Germinal center (tissue), 1 donor: ENCODE data around the gene ATP11A.

Experiments used
- DNase-seq: peaks from one replicate; pipeline ENCODE4 v3.0.0; 2012; ENCODE audit warnings: mixed read lengths, low spot score

The ATP11A gene

DNA sequence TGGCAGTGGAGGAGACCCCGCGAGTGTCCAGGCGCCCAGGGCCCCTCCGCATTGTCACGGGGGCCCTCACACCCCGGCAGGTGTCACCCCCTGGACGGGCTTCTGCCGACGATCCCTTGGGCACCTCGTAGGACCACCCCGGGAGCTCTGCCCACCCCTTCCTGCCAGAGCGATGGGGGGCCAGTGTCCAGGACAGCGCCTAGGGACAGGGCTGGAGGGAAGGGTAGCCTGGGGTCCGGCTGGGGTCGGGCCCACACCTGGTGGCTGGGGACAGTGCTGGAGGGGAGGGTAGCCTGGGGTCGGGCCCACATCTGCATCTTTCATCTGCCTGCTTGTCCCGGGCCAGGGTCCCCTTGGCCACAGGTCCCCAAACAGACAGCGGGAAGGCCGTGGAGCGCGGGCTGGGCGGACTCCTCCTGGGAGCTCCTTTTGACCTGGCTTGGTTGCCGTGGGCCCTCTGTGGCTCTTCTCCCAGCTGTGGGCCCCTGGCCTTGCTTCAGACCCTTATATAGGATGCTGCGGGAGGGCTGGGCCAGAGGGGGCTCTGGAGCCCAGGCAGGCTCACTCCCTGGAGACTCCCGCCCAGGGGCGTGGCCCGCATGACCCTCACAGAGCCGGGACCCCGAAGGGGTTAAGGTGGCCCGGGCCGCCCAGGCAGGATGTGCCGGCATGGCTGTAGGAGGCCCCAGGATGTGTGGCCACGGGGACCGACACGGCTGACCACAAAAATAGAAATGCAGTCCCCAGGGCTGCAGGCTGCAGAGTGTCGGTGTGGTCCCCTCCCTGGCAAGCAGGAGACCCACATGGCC, 205.0 kb downstream of the ATP11A start:
- DNase-seq: no peak

- DNase-seq: no peak
Observed at GRCh38 chr13:112895521-112896465, 206.0 kb downstream of the ATP11A start.

- DNase-seq: no peak
Observed at GRCh38 chr13:112896736-112897602, 207.1 kb downstream of the ATP11A start.

GRCh38 chr13:112897603-112897955, 207.7 kb downstream of the ATP11A start:
- no peak for DNase-seq

DNA sequence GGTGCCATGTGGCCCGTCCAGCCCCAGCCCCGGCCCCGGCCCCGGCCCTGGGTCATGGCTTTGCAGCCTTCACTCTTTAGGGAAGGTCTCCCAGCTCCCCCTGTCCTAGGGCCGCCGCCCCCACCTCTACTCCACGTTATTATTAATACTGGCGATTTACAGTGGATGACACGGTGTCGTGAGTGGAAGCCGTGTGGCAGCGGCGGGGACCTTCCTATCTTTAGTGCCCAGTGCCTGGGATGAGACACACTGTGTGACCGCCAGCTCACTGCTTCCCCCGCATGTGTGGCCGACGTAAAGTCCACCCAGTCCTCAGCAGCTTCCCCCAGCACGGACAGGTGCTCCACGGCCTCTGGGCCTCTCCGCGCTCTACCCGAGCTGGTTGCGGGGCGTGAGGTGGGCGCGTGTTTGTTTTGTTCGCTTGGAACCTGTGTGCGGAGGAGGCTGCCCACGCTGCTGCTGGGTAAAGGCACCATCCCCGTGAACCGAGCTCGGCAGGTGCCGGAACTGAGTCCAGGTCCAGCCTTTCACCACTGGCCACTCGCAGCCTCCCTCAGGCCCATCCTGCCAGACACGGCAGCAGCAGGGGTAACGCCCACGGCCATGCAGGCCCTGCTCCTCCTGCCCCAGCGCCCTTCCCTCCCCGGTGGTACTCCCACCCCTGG, 208.2 kb downstream of the ATP11A start:
- no peak for DNase-seq

DNA sequence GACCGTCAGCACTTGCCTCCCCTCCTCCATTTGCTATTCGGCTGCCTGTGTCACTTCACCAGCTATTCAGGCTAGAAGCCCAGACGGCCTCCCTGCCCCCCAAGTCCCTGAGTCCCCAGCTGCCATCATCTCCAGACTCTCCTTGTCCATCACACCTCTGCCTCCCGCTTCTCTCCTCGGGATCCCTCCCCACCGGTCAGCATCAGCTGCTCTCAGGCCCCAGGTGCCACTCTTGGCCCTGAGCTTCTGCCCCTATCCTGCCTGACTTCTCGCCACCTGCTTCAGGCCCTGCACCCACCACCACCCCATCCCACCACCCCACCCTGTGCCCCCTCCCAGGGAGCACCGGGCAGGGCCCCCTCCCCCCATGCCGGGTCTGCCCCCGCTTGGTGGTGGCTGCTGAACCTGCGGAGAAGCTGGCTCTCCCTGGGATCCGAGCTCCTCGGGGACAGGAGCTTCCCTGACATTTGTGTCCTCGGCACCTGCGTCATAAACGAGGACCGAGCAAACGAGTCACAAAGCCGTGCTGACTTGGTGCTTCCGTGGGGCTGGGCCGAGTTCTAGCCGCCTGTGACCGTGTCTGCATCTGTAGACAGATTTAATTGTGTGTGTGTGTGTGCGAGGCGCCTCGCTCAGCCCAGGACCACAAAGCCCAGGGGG, 208.9 kb downstream of the ATP11A start:
- DNase-seq: no peak

DNA sequence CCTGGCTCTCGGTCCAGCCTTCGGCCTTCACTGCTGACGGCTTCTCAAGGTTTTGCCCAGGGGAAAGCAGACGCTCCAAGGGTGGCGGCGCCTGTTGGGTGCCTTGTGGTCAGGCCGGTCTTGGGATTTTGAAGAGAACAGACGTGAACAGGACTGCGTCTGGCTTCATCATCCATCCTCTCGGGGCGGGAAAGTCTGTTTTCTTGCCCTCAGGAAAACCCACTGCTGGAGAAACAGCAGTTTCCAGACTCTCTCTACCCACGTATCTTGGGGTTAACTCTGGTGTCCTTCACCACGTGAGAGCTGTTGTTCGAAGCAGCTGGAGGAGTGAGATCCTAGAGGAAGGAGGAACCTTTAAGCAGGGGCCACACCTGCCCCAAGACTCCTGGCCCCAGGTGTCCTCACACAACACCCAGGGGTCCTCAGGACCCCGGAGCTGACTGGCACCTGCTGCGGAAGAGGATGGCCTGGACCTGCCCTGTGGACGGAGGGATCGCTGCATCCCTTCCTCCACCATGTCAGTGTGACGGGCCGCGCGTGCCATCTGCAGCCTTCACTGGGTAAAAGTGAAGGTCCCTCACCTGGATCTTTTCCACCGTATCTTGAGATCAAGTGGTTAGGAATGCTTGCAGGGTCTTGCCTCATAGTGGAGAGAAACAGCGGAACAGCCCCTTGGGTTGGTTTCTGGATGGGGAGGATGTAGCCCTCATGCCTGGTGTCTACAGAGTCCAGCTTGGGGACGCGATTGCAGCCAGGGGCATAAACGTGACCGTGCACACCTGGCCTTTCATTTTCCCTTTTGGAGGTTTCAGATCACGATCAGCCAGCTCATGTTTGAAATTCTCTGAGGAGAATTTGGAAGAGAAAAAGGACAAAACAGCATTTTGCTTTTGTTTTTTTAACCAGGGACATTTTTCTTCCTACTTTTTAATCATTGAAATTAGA, 209.7 kb downstream of the ATP11A start:
- no peak for DNase-seq

DNA sequence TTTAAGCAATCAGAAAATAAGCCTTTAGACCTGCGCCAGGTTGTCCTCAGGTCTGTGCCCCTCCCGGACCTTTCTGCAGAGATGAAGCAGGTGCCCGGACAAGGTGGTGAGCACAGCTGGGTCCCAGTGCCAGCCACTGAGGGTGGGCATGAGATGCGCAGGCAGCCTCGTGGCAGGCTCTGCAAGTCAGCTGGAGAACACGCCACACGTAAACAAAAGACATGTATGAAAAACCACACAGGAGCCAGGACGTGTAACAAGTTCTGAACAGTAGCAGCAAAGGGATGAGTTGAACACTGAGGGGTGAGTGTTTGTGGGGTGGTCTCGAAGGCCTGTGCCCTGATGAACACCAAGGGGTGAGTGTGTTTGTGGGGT, 210.4 kb downstream of the ATP11A start:
- DNase-seq: no peak

DNA sequence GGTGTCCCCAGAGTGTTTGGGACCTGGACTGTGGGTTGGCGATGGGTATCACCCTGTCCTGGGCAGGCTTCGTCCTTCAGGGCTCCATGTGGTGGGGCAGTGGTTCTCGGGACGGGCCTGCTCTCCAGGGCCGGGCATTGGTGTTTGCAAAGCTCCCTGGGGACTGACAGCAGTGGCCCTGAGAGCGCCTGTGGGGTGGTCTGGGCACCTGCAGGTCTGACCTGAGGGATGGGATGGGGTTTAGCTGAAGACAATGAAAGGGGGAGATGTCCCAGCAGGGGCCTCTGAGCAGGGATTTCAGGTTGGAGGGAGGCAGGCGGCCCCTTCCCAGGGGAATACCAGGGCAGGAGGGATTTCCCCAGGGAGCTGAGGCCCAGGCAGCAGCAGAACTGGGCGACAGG, 210.9 kb downstream of the ATP11A start:
- DNase-seq: no peak

DNA sequence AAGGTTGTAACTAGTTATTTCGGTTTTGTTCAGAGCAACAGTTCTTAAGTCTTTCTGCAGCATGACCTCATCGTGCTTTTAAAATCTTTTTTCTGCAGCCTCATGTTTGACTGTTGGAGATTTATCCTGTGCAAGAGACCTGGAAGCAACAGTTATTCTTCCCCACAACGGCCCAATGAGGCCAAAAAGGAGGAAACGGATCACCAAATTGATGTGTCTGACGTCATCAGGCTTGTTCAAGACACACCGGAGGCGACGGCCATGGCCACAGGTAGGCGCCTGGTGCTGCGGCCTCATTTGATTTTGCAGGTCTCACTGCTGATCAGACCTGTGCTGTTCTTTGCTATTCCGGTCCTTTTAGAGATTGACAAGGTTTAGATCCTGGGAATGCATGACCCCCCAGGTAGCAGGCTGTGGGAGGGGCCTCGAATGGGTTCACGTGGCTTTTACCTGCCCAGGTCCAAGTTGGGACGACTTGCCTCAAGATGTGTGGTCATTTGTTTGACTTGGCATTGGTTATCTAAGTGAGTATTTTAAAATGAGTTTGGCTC, 212.3 kb downstream of the ATP11A start:
- no peak for DNase-seq

- DNase-seq: no peak
Observed at GRCh38 chr13:112902669-112903068, 212.8 kb downstream of the ATP11A start.

DNA sequence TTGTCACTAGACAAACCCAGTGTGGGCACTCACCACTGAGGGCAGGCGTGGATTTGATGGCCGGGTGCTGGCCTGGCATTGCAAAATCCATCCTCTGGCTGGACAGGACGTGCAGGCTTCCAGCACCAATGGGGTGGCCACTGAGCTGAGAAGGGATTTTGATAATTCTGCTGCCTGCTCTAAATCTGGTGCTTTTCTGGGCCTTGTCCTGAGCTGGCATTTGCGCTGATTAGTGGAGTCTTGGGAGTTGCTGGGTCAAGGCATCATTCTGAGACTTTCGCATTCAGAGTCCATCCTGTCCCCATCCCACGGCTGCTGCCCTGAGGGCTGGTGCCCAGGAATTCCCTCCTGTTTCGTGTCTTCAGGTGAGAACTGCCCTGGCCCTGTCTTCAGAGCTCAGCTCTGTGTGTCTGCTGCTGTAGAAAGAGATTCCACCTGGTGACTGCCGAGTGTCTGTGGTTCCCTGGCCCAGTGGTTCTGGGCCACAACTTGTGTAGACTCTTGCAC, 213.3 kb downstream of the ATP11A start:
- no peak for DNase-seq

GRCh38 chr13:112903606-112904195, 213.9 kb downstream of the ATP11A start:
- no peak for DNase-seq

DNA sequence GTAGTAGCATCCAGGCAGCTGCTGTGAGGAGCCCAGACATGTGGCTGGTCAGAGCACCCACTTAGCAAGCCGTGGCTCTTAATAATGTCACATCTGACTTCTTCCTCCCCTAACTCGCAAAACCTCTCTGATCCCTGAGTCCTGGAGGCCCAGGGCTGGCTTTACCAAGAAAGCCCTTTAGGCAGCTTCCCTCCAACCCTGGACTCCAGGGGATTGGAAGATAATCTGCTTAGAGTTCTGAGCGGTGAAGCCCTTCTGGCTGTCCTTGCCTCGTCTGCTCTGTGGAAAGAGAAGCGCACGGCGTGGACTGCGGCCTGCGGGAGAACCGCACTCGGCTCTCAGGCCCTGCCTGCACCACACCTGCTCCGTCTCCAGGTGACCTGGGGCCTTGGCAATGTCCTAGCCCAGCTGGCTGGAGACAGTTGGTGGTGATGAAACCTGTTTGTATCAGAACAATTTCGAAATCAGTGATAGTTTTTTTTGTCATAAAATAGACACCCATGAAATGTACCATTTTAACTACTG, 214.7 kb downstream of the ATP11A start:
- DNase-seq: no peak

DNA sequence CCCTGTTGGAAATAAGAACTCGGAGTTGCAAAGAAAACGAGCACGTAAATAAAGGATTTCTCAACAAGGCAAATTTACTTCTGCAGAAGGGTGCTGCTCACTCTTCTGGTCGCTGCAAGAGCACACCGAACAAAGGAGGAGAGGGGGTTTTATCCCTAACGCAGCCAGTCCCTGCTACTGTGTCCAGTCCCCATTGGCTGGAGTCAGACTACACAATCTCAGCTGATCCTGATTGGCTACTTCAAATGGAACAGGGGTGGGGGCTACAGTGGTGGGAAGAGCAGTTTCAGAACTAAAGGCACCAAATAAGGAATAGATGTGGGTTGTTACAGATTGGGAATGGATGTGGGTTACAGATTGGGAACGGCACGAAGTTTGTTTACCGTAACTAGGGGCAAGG, 215.2 kb downstream of the ATP11A start:
- DNase-seq: no peak

DNA sequence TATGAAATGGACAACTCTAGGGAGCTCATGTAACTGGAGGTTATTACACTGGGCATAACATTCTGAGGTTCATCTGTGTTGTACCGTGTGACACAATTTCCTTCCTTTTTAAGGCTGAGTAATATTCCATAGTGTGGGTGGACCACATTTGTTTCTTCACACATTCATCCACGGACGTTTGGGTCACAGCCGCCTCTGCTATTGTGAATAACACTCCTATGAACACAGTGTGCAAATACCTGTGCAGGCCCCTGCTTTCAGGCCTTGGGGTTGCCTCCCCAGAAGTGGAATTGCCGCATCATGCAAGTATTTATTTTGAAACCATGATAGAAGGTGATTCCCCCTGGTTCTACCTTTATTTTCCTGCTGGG, 215.8 kb downstream of the ATP11A start:
- DNase-seq: no peak

DNA sequence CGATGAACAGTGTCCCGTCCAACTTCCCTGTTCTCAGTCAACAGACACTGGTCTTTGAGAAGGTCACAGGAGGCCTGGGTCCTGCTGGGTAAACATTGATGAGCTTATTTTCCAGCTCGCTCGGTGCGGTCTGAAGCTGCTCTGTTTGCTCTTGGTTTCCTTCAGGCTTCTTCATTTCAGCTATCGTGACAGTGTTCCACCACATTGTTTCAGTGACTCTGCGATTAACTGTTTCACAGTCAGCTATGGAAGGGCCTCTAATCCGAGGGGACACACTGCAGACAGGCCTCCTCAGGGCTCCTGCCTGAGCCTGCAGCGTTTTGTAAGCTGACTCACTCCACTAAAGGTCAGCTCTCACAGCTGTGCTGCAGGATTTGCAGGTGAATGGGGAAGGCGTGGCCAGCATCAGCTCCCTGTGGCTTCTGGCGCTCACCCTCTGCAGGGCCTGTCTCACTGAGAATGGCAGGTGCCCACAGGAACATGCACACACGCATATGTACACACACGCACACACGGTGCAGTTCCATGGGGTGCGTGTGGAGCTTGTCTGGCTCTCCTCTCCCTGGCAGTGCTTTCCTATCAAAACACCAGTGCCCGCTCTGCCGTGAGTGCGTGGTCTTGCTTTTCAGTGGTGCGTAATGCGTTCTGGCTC, 216.3 kb downstream of the ATP11A start:
- DNase-seq: no peak

DNA sequence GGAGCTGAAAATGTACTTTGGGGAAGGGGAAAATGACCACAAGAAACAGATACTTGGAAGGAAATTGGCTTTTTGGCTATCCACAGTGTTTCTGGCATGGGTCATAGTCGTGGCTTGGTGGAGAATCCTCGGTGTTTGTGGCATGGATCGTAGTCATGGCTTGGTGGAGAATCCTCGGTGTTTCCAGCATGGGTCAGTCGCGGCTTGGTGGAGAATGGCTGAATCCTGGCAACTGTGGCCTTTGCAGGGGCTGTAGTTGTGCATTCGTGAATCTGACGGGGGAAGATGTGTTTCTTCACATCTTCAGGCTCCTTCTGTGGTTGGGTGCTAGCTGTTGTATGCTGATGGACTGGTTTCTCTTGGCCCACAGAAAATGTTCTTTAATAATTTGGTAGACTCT, 217.4 kb downstream of the ATP11A start:
- DNase-seq: no peak
